ENCODE results near the gene CEP170.
"Not testable (repeated sequence)": the region's sequence is repeated elsewhere in the genome, so short reads cannot be mapped to it uniquely, and the experiment has no call there.

- not testable (repeated sequence) for TF ChIP-seq CTCF (IDR thresholded peaks at IDR 0.05); ZFX (IDR thresholded peaks at IDR 0.05; ENCODE audit: borderline replicate concordance)
These were observed 50.0 kb downstream of the CEP170 start for GRCh38 chr1:243205026-243205501.
